ENCODE data around the gene LIN37. TPM values are rescaled to one million over a fixed set of nuclear protein-coding genes. Genes with fewer than 3 reads are reported as not detected.

The LIN37 gene
- total RNA-seq, 1 experiment from 2014 or later, result 12.4 TPM

DNA sequence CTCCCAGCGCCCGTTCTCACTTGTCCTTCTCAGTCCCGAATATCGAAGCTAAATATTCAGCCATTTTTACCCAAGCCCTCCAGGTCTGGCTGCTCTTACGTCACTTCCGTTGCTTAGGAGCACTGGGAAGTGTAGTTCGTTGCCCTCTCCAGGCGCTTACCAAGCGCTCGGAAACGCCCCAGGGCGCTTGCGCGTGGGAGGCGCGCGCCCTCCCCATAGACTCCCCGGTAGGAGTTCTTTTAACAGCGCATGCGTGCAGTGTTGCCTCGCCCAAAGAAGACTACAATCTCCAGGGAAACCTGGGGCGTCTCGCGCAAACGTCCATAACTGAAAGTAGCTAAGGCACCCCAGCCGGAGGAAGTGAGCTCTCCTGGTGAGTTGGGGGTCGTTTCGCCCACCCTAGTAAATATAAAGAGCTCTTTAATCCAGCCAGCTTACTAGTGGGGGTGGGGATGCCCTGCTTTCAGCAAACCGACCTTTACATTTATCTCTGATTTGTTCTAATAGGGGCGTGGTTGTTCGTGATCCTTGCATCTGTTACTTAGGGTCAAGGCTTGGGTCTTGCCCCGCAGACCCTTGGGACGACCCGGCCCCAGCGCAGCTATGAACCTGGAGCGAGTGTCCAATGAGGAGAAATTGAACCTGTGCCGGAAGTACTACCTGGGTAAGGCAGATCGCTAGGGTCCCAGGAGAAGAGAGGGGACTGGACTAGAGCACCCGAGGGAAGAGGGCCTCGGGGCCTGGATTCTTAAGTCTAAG is 2.9 kb upstream of the LIN37 start, which contains the start of the genes PSENEN and U2AF1L4:
TSS of gene PSENEN (plus strand) at position 324 of the 759 bp plus-strand sequence. CDS start at position 604, 280 bp downstream.
TSS of gene U2AF1L4 (minus strand) at position 91 of the 759 bp plus-strand sequence. CDS start at position 64, 27 bp downstream.
- peak; percentile 97 for DNase-seq
- intact Hi-C loops (cut with micrococcal nuclease; ENCODE audit: unreplicated experiment), result loop anchor here (10.0 kb wide), 1 partner anchor 189 kb away; the partner anchor contains the start of gene LRFN3
- Mint-ChIP-seq H3K27me3 (ENCODE audit: unreplicated experiment) (no peaks in the 10 kb centered on the region), H3K9me3 (ENCODE audit: low read depth, unreplicated experiment) (no peaks in the 10 kb centered on the region), H3K36me3 (ENCODE audit: insufficient read depth, unreplicated experiment) (peaks cover 68% of the 10 kb centered on the region), H3K4me3 (ENCODE audit: low read depth, unreplicated experiment) (peak within 1 kb of the TSS; percentile 96), H3K4me1 (ENCODE audit: low read depth, unreplicated experiment) (peaks cover 51% of the 10 kb centered on the region), H3K27ac (ENCODE audit: unreplicated experiment) (peak within 1 kb of the TSS; percentile 100)
- CTCF ChIA-PET, result interaction anchor here (0.6 to 1.9 kb wide), 8 partner anchors 33 to 690 kb away, joined by 3 to 13 read pairs (median 6); partner anchors contain the start of genes COX6B1 and KIRREL2
- TSS peak; percentile 77 for BruUV-seq (replicated peaks)
- TF ChIP-seq, protein P1, sequence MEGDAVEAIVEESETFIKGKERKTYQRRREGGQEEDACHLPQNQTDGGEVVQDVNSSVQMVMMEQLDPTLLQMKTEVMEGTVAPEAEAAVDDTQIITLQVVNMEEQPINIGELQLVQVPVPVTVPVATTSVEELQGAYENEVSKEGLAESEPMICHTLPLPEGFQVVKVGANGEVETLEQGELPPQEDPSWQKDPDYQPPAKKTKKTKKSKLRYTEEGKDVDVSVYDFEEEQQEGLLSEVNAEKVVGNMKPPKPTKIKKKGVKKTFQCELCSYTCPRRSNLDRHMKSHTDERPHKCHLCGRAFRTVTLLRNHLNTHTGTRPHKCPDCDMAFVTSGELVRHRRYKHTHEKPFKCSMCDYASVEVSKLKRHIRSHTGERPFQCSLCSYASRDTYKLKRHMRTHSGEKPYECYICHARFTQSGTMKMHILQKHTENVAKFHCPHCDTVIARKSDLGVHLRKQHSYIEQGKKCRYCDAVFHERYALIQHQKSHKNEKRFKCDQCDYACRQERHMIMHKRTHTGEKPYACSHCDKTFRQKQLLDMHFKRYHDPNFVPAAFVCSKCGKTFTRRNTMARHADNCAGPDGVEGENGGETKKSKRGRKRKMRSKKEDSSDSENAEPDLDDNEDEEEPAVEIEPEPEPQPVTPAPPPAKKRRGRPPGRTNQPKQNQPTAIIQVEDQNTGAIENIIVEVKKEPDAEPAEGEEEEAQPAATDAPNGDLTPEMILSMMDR (IDR thresholded peaks at IDR 0.05; ENCODE audit: unreplicated experiment), result no peak

DNA sequence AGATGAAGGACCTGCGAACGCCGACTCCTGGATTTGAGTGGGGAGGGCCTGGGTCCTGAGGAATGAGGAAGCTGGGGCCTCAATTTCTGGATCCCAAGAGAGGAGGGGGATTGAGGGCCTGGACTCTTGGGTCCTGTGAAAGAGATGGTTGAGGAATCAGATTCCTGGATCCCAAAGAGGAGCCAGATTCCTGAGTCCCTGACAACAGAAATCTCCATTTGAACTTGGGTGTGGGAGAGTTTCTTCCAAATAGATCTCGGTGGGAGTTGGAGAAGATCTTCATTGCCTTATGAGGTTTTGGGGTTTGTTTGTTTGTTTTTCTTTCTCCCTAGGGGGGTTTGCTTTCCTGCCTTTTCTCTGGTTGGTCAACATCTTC is 2.3 kb upstream of the LIN37 start:
- Mint-ChIP-seq H3K4me1 (ENCODE audit: low read depth, unreplicated experiment) (peaks cover 45% of the 10 kb centered on the region), H3K36me3 (ENCODE audit: insufficient read depth, unreplicated experiment) (peaks cover 62% of the 10 kb centered on the region), H3K27me3 (ENCODE audit: unreplicated experiment) (no peaks in the 10 kb centered on the region), H3K4me3 (ENCODE audit: low read depth, unreplicated experiment) (peak overlapping the region; percentile 96), H3K27ac (ENCODE audit: unreplicated experiment) (peak overlapping the region; percentile 100), H3K9me3 (ENCODE audit: low read depth, unreplicated experiment) (no peaks in the 10 kb centered on the region)
- no peak for DNase-seq
- TF ChIP-seq, protein P1 (IDR thresholded peaks at IDR 0.05; ENCODE audit: unreplicated experiment), result no peak
- BruUV-seq (replicated peaks), result no TSS peak
- intact Hi-C loops (cut with micrococcal nuclease; ENCODE audit: unreplicated experiment), result loop anchor here (10.0 kb wide), 1 partner anchor 189 kb away; the partner anchor contains the start of gene LRFN3
- CTCF ChIA-PET, result interaction anchor here (0.6 to 1.9 kb wide), 5 partner anchors 32 to 284 kb away, joined by 3 to 13 read pairs (median 3); partner anchors contain the start of genes COX6B1 and KIRREL2

DNA sequence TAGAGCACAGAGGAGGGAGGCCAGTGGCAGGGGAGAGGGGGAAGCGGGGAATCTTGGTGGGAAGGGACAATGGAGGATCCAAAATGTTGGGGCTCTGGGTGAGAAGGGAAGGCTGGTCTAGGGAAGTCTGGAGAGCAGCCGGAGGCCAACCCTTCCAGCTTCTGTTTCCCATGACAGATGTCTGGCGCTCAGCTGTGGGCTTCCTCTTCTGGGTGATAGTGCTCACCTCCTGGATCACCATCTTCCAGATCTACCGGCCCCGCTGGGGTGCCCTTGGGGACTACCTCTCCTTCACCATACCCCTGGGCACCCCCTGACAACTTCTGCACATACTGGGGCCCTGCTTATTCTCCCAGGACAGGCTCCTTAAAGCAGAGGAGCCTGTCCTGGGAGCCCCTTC is 1.8 kb upstream of the LIN37 start:
- H3K36me3 Mint-ChIP-seq (ENCODE audit: insufficient read depth, unreplicated experiment), result peaks cover 60% of the 10 kb centered on the region
- H3K27ac Mint-ChIP-seq (ENCODE audit: unreplicated experiment), result peak overlapping the region; percentile 100
- intact Hi-C loops (cut with micrococcal nuclease; ENCODE audit: unreplicated experiment), result loop anchor here (10.0 kb wide), 1 partner anchor 188 kb away; the partner anchor contains the start of gene LRFN3

DNA sequence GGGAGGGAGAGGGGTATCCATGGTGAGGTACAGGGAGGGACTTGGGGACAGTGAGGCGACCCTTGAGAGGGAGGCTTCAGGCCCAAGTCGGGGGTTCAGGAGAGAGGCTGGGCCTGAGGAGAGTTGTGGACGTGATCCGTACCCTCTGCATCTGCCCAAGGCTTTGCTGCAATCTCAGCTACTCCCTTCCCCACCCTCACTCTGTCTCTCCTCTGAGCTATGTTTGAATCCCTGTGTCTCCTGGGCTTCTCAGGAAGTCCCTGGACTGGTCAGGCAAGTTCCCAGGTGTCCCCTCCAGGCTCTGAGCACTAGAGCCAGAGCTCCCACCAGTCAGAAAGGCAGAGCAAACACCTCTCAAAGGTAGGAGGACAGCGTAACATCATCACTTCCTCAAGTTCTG is 1.8 kb downstream of the LIN37 start:
- no TSS peak for BruUV-seq (replicated peaks)
- Mint-ChIP-seq H3K4me1 (ENCODE audit: low read depth, unreplicated experiment) (peaks cover 37% of the 10 kb centered on the region), H3K27ac (ENCODE audit: unreplicated experiment) (no peak overlapping the region), H3K27me3 (ENCODE audit: unreplicated experiment) (no peaks in the 10 kb centered on the region), H3K36me3 (ENCODE audit: insufficient read depth, unreplicated experiment) (peaks cover 57% of the 10 kb centered on the region), H3K9me3 (ENCODE audit: low read depth, unreplicated experiment) (no peaks in the 10 kb centered on the region), H3K4me3 (ENCODE audit: low read depth, unreplicated experiment) (peak overlapping the region; percentile 90)
- no peak for DNase-seq
- intact Hi-C loops (cut with micrococcal nuclease; ENCODE audit: unreplicated experiment), result no loop called here
- CTCF ChIA-PET, result no interaction called here
- TF ChIP-seq, protein P1 (IDR thresholded peaks at IDR 0.05; ENCODE audit: unreplicated experiment), result no peak

More for the DNA sequence above, 1.8 kb upstream of the LIN37 start:
- peak overlapping the region; percentile 96 for H3K4me3 Mint-ChIP-seq (ENCODE audit: low read depth, unreplicated experiment)
- CTCF ChIA-PET, result interaction anchor here (0.7 kb wide), 1 partner anchor 59 kb away, joined by 3 read pairs; no protein-coding TSS in a partner anchor
- H3K4me1 Mint-ChIP-seq (ENCODE audit: low read depth, unreplicated experiment), result peaks cover 45% of the 10 kb centered on the region
- no peaks in the 10 kb centered on the region for H3K27me3 Mint-ChIP-seq (ENCODE audit: unreplicated experiment)
- TF ChIP-seq, protein P1 (IDR thresholded peaks at IDR 0.05; ENCODE audit: unreplicated experiment), result no peak
- no TSS peak for BruUV-seq (replicated peaks)
- DNase-seq, result no peak
- H3K9me3 Mint-ChIP-seq (ENCODE audit: low read depth, unreplicated experiment), result no peaks in the 10 kb centered on the region
